ENCODE data around the gene ATP2B3.

The ATP2B3 gene

DNA sequence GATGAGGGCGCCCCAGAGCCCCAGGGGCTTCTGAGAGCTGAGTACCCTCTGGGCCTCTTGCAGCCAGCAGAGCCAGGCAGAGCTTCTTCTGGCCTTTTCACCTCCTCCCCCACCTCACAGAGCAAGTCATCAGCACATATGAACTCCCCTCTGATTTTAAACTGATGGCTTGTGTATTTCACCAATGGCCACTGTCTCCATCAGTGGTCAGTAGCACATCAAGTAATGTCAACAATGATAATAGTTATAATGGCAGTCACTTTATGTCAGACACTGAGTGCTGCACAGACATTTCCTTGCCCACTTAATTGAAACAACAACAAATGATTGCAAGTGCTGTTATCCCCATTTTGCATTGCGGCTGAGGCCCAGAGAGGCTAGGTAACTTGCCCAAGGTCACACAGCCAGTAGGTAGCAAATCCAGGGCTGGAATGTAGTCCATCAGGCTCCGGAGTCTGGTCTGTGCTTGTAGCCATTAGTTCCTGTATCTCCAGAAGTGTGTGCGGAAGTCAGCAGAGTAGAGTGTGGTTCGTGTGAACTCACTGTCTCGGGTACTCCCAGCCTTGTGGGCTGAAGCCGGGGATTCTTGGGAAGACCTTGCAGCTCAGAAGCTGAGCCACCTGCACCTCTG, 3.0 kb downstream of the ATP2B3 start:
- Histone ChIP-seq H3K36me3 (ENCODE audit: control insufficient read depth in 4 of 4, insufficient read depth in 4 of 4, low read length in 3 of 4) (no peaks in the 10 kb centered on the region), H3K4me3 (ENCODE audit: control insufficient read depth in 1 of 7, extremely low read depth in 1 of 7, insufficient read depth in 4 of 7, low read depth in 2 of 7, low read length in 6 of 7) (no peak overlapping the region), H3K4me1 (ENCODE audit: control extremely low read depth in 1 of 4, control insufficient read depth in 4 of 4, insufficient read depth in 4 of 4, low read length in 3 of 4) (peaks cover 0 to 5% (median 2%) of the 10 kb centered on the region in 4 experiments), H3K27me3 (replicated peaks in 2 of 5; ENCODE audit: control insufficient read depth in 4 of 5, insufficient read depth in 5 of 5, low read length in 4 of 5) (peaks cover 0 to 87% (median 7%) of the 10 kb centered on the region in 5 experiments), H3K27ac (ENCODE audit: insufficient read depth in 1 of 2, low read depth in 1 of 2, low read length in 2 of 2, poor library complexity in 1 of 2, severe bottlenecking in 2 of 2) (no peak overlapping the region), H3K9me3 (ENCODE audit: control extremely low read depth in 1 of 5, control insufficient read depth in 4 of 5, insufficient read depth in 2 of 5, low read depth in 1 of 5, low read length in 4 of 5) (no peaks in the 10 kb centered on the region)
- POLR2A ChIA-PET = interaction anchor here (0.6 kb wide), 1 partner anchor 468 kb away, joined by 3 read pairs; no protein-coding TSS in a partner anchor
- WGBS (ENCODE audit: insufficient coverage) = 89% methylated on average over 6 of the region's 7 CpGs
- no peak for DNase-seq
- CTCF ChIA-PET = no interaction called here

DNA sequence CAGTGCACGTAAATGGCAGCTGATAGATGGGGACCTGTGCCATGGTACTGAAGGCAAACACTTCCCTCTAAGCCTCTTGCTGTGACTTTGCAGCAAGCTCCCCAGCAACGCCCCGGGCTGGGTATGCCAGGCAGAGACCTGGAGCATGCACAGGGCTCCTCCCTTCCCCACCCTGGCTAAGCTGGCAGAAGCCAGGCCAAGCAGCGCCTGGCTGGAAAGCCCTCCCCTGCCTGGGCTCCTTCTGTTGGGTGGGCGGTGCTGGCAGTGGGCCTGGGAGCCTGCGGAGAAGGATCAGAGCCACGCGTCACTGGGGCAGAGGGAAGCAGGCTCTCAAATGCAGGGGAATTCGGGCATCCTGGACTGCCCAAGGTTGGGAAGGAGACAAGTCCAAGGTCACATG, 3.6 kb downstream of the ATP2B3 start:
- no peaks in the 10 kb centered on the region for H3K36me3 ChIP-seq (ENCODE audit: control insufficient read depth in 4 of 4, insufficient read depth in 4 of 4, low read length in 3 of 4)
- H3K4me3 ChIP-seq (ENCODE audit: control insufficient read depth in 1 of 7, extremely low read depth in 1 of 7, insufficient read depth in 4 of 7, low read depth in 2 of 7, low read length in 6 of 7) = no peak overlapping the region
- POLR2A ChIA-PET = no interaction called here
- no peaks in the 10 kb centered on the region for H3K9me3 ChIP-seq (ENCODE audit: control extremely low read depth in 1 of 5, control insufficient read depth in 4 of 5, insufficient read depth in 2 of 5, low read depth in 1 of 5, low read length in 4 of 5)
- CTCF ChIA-PET = no interaction called here
- peaks cover 0 to 5% (median 2%) of the 10 kb centered on the region in 4 experiments for H3K4me1 ChIP-seq (ENCODE audit: control extremely low read depth in 1 of 4, control insufficient read depth in 4 of 4, insufficient read depth in 4 of 4, low read length in 3 of 4)
- no peak overlapping the region for H3K27ac ChIP-seq (ENCODE audit: insufficient read depth in 1 of 2, low read depth in 1 of 2, low read length in 2 of 2, poor library complexity in 1 of 2, severe bottlenecking in 2 of 2)
- 94% methylated on average over 8 of the region's 9 CpGs for WGBS (ENCODE audit: insufficient coverage)
- H3K27me3 ChIP-seq (replicated peaks in 2 of 5; ENCODE audit: control insufficient read depth in 4 of 5, insufficient read depth in 5 of 5, low read length in 4 of 5) = peaks cover 0 to 86% (median 5%) of the 10 kb centered on the region in 5 experiments
- DNase-seq = no peak

DNA sequence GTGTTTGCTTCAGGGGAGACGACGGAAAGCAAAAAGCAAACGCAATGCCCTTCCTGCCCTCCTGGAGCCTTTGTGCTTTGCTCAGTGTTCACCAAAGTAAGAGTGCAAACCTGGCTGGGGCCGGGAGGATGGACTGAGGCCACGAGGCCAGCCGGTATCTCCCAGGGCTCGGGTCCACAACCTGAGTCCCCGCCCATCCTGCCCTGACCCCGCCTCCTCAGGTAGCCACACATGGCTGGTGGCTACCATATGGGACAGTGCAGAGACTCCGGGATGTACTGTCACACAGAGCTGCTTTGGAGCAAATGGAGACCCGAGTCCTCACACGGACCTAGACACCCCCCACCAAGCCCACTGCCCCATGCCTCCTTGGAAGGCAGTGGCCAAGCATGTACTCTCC, 4.8 kb downstream of the ATP2B3 start:
- CTCF ChIA-PET = interaction anchor here (1.1 kb wide), 1 partner anchor 31 kb away, joined by 3 read pairs; no protein-coding TSS in a partner anchor
- peaks cover 0 to 86% (median 3%) of the 10 kb centered on the region in 5 experiments for H3K27me3 ChIP-seq (replicated peaks in 2 of 5; ENCODE audit: control insufficient read depth in 4 of 5, insufficient read depth in 5 of 5, low read length in 4 of 5)

DNA sequence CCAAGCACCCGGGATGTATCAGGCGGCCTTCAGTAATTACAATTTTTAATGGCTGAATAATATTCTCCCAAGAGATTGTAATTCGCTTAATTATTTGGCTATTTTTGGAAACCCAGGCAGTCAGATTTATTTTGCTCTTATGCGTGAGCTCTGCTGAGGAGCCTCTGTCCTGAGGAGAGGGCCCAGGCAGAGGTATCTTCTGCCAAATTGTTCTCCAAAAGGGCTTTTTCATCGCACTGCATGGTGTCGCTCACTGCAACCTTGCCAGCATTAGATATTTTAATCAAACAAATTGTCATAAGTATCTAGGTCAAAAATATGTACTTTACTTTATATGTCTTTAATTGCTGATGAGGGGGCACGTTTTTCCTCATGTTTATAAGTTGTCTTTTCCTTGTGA, 5.8 kb downstream of the ATP2B3 start:
- no peak for DNase-seq

More for the DNA sequence above, 4.8 kb downstream of the ATP2B3 start:
- POLR2A ChIA-PET = interaction anchor here (0.7 kb wide), 1 partner anchor 88 kb away, joined by 3 read pairs; no protein-coding TSS in a partner anchor
- Histone ChIP-seq H3K4me1 (ENCODE audit: control extremely low read depth in 1 of 4, control insufficient read depth in 4 of 4, insufficient read depth in 4 of 4, low read length in 3 of 4) (peaks cover 0 to 4% (median 2%) of the 10 kb centered on the region in 4 experiments), H3K36me3 (ENCODE audit: control insufficient read depth in 4 of 4, insufficient read depth in 4 of 4, low read length in 3 of 4) (no peaks in the 10 kb centered on the region), H3K27ac (ENCODE audit: insufficient read depth in 1 of 2, low read depth in 1 of 2, low read length in 2 of 2, poor library complexity in 1 of 2, severe bottlenecking in 2 of 2) (no peak overlapping the region), H3K9me3 (ENCODE audit: control extremely low read depth in 1 of 5, control insufficient read depth in 4 of 5, insufficient read depth in 2 of 5, low read depth in 1 of 5, low read length in 4 of 5) (no peaks in the 10 kb centered on the region), H3K4me3 (ENCODE audit: control insufficient read depth in 1 of 7, extremely low read depth in 1 of 7, insufficient read depth in 4 of 7, low read depth in 2 of 7, low read length in 6 of 7) (no peak overlapping the region)
- no peak for DNase-seq
- WGBS (ENCODE audit: insufficient coverage) = 64% methylated on average over 5 of the region's 12 CpGs

DNA sequence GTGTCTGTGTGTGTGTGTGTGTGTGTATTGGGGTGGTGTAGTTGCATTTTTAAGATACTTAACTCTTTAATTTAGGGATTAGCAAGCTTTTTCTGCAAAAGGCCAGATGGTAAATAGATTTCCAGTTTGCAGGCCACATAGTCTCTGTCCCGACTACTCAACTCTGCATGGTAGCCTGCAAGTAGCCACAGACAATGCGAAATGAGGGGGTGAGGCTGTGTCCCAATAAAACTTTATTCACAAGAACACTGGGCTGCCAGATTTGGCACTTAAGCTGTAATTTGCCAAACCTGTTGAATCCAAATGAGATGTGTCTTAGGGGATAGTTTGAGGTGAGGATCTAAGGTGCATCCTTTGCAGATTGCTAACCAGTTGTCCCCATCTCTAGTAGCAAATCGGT, 6.8 kb downstream of the ATP2B3 start:
- Histone ChIP-seq H3K4me1 (ENCODE audit: control extremely low read depth in 1 of 4, control insufficient read depth in 4 of 4, insufficient read depth in 4 of 4, low read length in 3 of 4) (no peaks in the 10 kb centered on the region), H3K9me3 (ENCODE audit: control extremely low read depth in 1 of 5, control insufficient read depth in 4 of 5, insufficient read depth in 2 of 5, low read depth in 1 of 5, low read length in 4 of 5) (no peaks in the 10 kb centered on the region), H3K36me3 (ENCODE audit: control insufficient read depth in 4 of 4, insufficient read depth in 4 of 4, low read length in 3 of 4) (no peaks in the 10 kb centered on the region), H3K27me3 (replicated peaks in 2 of 5; ENCODE audit: control insufficient read depth in 4 of 5, insufficient read depth in 5 of 5, low read length in 4 of 5) (peaks cover 0 to 86% (median 3%) of the 10 kb centered on the region in 5 experiments), H3K27ac (ENCODE audit: insufficient read depth in 1 of 2, low read depth in 1 of 2, low read length in 2 of 2, poor library complexity in 1 of 2, severe bottlenecking in 2 of 2) (no peak overlapping the region), H3K4me3 (ENCODE audit: control insufficient read depth in 1 of 7, extremely low read depth in 1 of 7, insufficient read depth in 4 of 7, low read depth in 2 of 7, low read length in 6 of 7) (no peak overlapping the region)
- CTCF ChIA-PET = interaction anchor here (0.6 kb wide), 1 partner anchor 112 kb away, joined by 3 read pairs; no protein-coding TSS in a partner anchor
- WGBS (ENCODE audit: insufficient coverage) = 97% methylated on average over 3 of the region's 3 CpGs
- DNase-seq = no peak
- POLR2A ChIA-PET = no interaction called here

More for the DNA sequence above, 5.8 kb downstream of the ATP2B3 start:
- WGBS (ENCODE audit: insufficient coverage) = 93% methylated on average over 5 of the region's 7 CpGs
- H3K4me3 ChIP-seq (ENCODE audit: control insufficient read depth in 1 of 7, extremely low read depth in 1 of 7, insufficient read depth in 4 of 7, low read depth in 2 of 7, low read length in 6 of 7) = no peak overlapping the region
- H3K9me3 ChIP-seq (ENCODE audit: control extremely low read depth in 1 of 5, control insufficient read depth in 4 of 5, insufficient read depth in 2 of 5, low read depth in 1 of 5, low read length in 4 of 5) = no peaks in the 10 kb centered on the region
- H3K27me3 ChIP-seq (replicated peaks in 2 of 5; ENCODE audit: control insufficient read depth in 4 of 5, insufficient read depth in 5 of 5, low read length in 4 of 5) = peaks cover 0 to 88% (median 3%) of the 10 kb centered on the region in 5 experiments
- peaks cover 0 to under 1% (median 0%) of the 10 kb centered on the region in 4 experiments for H3K4me1 ChIP-seq (ENCODE audit: control extremely low read depth in 1 of 4, control insufficient read depth in 4 of 4, insufficient read depth in 4 of 4, low read length in 3 of 4)
- no peaks in the 10 kb centered on the region for H3K36me3 ChIP-seq (ENCODE audit: control insufficient read depth in 4 of 4, insufficient read depth in 4 of 4, low read length in 3 of 4)
- CTCF ChIA-PET = no interaction called here
- POLR2A ChIA-PET = interaction anchor here (0.6 kb wide), 1 partner anchor 136 kb away, joined by 3 read pairs; no protein-coding TSS in a partner anchor
- no peak overlapping the region for H3K27ac ChIP-seq (ENCODE audit: insufficient read depth in 1 of 2, low read depth in 1 of 2, low read length in 2 of 2, poor library complexity in 1 of 2, severe bottlenecking in 2 of 2)

DNA sequence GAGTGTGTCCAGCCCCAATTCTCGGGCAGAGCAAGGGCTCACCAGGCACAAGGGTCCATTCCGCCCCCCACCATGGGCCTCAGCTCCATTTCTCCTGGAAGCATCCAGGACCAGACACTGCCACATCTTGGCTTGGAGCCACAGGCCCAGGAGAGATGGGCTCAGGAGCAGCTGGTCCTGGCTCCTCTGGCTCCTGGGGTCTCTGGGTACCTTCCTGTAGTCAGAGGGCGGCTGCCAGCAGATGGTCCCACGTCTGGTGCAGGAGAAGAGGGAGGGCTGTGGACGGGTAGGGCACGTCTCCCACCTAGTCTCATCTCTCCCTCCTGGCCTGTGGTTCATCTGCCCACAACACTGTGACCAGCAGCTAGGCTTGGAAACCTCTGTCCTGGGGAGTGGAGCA, 8.0 kb downstream of the ATP2B3 start:
- 93% methylated on average over 4 of the region's 6 CpGs for WGBS (ENCODE audit: insufficient coverage)
- H3K9me3 ChIP-seq (ENCODE audit: control extremely low read depth in 1 of 5, control insufficient read depth in 4 of 5, insufficient read depth in 2 of 5, low read depth in 1 of 5, low read length in 4 of 5) = no peaks in the 10 kb centered on the region
- H3K4me1 ChIP-seq (ENCODE audit: control extremely low read depth in 1 of 4, control insufficient read depth in 4 of 4, insufficient read depth in 4 of 4, low read length in 3 of 4) = no peaks in the 10 kb centered on the region
- H3K27me3 ChIP-seq (replicated peaks in 2 of 5; ENCODE audit: control insufficient read depth in 4 of 5, insufficient read depth in 5 of 5, low read length in 4 of 5) = peaks cover 0 to 77% (median 0%) of the 10 kb centered on the region in 5 experiments
- no peak for DNase-seq
- no peak overlapping the region for H3K27ac ChIP-seq (ENCODE audit: insufficient read depth in 1 of 2, low read depth in 1 of 2, low read length in 2 of 2, poor library complexity in 1 of 2, severe bottlenecking in 2 of 2)
- no peak overlapping the region for H3K4me3 ChIP-seq (ENCODE audit: control insufficient read depth in 1 of 7, extremely low read depth in 1 of 7, insufficient read depth in 4 of 7, low read depth in 2 of 7, low read length in 6 of 7)
- no peaks in the 10 kb centered on the region for H3K36me3 ChIP-seq (ENCODE audit: control insufficient read depth in 4 of 4, insufficient read depth in 4 of 4, low read length in 3 of 4)
- CTCF ChIA-PET = interaction anchor here (1.8 kb wide), 1 partner anchor 14 kb away, joined by 4 read pairs; no protein-coding TSS in a partner anchor
- POLR2A ChIA-PET = no interaction called here

DNA sequence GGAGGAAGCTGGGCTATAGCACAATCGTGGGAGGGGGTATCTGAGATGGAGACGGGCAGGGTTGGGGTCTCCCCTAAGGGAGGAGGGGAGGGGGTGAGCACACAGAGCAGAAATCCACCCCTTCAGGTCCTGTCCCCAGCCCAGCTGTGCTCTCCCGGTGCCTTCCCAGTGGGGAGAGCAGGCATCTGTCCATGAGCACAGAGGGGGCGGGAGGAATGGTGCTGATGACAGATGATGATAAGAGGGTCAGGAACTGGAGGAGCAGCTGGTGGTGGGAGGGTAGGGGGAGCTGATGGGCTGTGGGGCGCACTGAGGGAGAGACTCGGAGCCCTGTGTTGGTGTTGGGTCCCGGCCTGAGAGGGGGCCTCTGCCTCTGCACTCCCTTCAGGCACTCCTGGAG, 8.6 kb downstream of the ATP2B3 start:
- no peaks in the 10 kb centered on the region for H3K36me3 ChIP-seq (ENCODE audit: control insufficient read depth in 4 of 4, insufficient read depth in 4 of 4, low read length in 3 of 4)
- no peak overlapping the region for H3K4me3 ChIP-seq (ENCODE audit: control insufficient read depth in 1 of 7, extremely low read depth in 1 of 7, insufficient read depth in 4 of 7, low read depth in 2 of 7, low read length in 6 of 7)
- DNase-seq = no peak
- WGBS (ENCODE audit: insufficient coverage) = 84% methylated on average over 5 of the region's 7 CpGs
- CTCF ChIA-PET = interaction anchor here (1.8 to 2.4 kb wide), 2 partner anchors 13 to 143 kb away, joined by 4 to 5 read pairs; no protein-coding TSS in a partner anchor
- H3K27ac ChIP-seq (ENCODE audit: insufficient read depth in 1 of 2, low read depth in 1 of 2, low read length in 2 of 2, poor library complexity in 1 of 2, severe bottlenecking in 2 of 2) = no peak overlapping the region
- POLR2A ChIA-PET = no interaction called here
- H3K9me3 ChIP-seq (ENCODE audit: control extremely low read depth in 1 of 5, control insufficient read depth in 4 of 5, insufficient read depth in 2 of 5, low read depth in 1 of 5, low read length in 4 of 5) = no peaks in the 10 kb centered on the region
- H3K27me3 ChIP-seq (replicated peaks in 2 of 5; ENCODE audit: control insufficient read depth in 4 of 5, insufficient read depth in 5 of 5, low read length in 4 of 5) = peaks cover 0 to 74% (median 0%) of the 10 kb centered on the region in 5 experiments
- no peaks in the 10 kb centered on the region for H3K4me1 ChIP-seq (ENCODE audit: control extremely low read depth in 1 of 4, control insufficient read depth in 4 of 4, insufficient read depth in 4 of 4, low read length in 3 of 4)
